Measurements from ENCODE around the gene PTGES3. TPM values are rescaled to one million over a fixed set of nuclear protein-coding genes. Genes with fewer than 3 reads are reported as not detected.

The PTGES3 gene
- total and polyA plus RNA-seq, 2 experiments from 2014 or later, result 334 to 442 TPM

GRCh38 chr12:56671608-56672007, 16.5 kb downstream of the PTGES3 start (continued):
- TF ChIP-seq, protein P1, sequence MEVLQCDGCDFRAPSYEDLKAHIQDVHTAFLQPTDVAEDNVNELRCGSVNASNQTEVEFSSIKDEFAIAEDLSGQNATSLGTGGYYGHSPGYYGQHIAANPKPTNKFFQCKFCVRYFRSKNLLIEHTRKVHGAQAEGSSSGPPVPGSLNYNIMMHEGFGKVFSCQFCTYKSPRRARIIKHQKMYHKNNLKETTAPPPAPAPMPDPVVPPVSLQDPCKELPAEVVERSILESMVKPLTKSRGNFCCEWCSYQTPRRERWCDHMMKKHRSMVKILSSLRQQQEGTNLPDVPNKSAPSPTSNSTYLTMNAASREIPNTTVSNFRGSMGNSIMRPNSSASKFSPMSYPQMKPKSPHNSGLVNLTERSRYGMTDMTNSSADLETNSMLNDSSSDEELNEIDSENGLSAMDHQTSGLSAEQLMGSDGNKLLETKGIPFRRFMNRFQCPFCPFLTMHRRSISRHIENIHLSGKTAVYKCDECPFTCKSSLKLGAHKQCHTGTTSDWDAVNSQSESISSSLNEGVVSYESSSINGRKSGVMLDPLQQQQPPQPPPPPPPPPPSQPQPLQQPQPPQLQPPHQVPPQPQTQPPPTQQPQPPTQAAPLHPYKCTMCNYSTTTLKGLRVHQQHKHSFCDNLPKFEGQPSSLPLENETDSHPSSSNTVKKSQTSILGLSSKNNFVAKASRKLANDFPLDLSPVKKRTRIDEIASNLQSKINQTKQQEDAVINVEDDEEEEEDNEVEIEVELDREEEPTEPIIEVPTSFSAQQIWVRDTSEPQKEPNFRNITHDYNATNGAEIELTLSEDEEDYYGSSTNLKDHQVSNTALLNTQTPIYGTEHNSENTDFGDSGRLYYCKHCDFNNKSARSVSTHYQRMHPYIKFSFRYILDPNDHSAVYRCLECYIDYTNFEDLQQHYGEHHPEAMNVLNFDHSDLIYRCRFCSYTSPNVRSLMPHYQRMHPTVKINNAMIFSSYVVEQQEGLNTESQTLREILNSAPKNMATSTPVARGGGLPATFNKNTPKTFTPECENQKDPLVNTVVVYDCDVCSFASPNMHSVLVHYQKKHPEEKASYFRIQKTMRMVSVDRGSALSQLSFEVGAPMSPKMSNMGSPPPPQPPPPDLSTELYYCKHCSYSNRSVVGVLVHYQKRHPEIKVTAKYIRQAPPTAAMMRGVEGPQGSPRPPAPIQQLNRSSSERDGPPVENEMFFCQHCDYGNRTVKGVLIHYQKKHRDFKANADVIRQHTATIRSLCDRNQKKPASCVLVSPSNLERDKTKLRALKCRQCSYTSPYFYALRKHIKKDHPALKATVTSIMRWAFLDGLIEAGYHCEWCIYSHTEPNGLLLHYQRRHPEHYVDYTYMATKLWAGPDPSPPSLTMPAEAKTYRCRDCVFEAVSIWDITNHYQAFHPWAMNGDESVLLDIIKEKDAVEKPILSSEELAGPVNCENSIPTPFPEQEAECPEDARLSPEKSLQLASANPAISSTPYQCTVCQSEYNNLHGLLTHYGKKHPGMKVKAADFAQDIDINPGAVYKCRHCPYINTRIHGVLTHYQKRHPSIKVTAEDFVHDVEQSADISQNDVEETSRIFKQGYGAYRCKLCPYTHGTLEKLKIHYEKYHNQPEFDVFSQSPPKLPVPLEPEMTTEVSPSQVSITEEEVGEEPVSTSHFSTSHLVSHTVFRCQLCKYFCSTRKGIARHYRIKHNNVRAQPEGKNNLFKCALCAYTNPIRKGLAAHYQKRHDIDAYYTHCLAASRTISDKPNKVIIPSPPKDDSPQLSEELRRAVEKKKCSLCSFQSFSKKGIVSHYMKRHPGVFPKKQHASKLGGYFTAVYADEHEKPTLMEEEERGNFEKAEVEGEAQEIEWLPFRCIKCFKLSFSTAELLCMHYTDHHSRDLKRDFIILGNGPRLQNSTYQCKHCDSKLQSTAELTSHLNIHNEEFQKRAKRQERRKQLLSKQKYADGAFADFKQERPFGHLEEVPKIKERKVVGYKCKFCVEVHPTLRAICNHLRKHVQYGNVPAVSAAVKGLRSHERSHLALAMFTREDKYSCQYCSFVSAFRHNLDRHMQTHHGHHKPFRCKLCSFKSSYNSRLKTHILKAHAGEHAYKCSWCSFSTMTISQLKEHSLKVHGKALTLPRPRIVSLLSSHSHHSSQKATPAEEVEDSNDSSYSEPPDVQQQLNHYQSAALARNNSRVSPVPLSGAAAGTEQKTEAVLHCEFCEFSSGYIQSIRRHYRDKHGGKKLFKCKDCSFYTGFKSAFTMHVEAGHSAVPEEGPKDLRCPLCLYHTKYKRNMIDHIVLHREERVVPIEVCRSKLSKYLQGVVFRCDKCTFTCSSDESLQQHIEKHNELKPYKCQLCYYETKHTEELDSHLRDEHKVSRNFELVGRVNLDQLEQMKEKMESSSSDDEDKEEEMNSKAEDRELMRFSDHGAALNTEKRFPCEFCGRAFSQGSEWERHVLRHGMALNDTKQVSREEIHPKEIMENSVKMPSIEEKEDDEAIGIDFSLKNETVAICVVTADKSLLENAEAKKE (CRISPR knock-in tag; IDR thresholded peaks at IDR 0.05), result no peak
- TF ChIP-seq ZNF331 (CRISPR knock-in tag; IDR thresholded peaks at IDR 0.05; ENCODE audit: low read depth) (no peak), JUNB (IDR thresholded peaks at IDR 0.05; ENCODE audit: unreplicated experiment) (no peak), EZH2phosphoT487 (IDR thresholded peaks at IDR 0.05; ENCODE audit: unreplicated experiment) (no peak), CREB1 (CRISPR knock-in tag; IDR thresholded peaks at IDR 0.05; ENCODE audit: low read depth) (no peak), POLR2AphosphoS5 (IDR thresholded peaks at IDR 0.05; ENCODE audit: low read depth) (no peak), NANOG (IDR thresholded peaks at IDR 0.05; ENCODE audit: borderline replicate concordance) (no peak), STAT1 (IDR thresholded peaks at IDR 0.05; ENCODE audit: unreplicated experiment) (no peak)
- TF ChIP-seq, protein P2, sequence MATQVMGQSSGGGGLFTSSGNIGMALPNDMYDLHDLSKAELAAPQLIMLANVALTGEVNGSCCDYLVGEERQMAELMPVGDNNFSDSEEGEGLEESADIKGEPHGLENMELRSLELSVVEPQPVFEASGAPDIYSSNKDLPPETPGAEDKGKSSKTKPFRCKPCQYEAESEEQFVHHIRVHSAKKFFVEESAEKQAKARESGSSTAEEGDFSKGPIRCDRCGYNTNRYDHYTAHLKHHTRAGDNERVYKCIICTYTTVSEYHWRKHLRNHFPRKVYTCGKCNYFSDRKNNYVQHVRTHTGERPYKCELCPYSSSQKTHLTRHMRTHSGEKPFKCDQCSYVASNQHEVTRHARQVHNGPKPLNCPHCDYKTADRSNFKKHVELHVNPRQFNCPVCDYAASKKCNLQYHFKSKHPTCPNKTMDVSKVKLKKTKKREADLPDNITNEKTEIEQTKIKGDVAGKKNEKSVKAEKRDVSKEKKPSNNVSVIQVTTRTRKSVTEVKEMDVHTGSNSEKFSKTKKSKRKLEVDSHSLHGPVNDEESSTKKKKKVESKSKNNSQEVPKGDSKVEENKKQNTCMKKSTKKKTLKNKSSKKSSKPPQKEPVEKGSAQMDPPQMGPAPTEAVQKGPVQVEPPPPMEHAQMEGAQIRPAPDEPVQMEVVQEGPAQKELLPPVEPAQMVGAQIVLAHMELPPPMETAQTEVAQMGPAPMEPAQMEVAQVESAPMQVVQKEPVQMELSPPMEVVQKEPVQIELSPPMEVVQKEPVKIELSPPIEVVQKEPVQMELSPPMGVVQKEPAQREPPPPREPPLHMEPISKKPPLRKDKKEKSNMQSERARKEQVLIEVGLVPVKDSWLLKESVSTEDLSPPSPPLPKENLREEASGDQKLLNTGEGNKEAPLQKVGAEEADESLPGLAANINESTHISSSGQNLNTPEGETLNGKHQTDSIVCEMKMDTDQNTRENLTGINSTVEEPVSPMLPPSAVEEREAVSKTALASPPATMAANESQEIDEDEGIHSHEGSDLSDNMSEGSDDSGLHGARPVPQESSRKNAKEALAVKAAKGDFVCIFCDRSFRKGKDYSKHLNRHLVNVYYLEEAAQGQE (IDR thresholded peaks at IDR 0.05; ENCODE audit: unreplicated experiment), result no peak

Measured in GM23338 (cell line).